Activated naive CD4-positive, alpha-beta T cell treated with anti-CD3 and anti-CD28 coated beads, Interleukin-2, amount 50 U/mL, for 72 hours (primary cell): ENCODE data around the gene DMRTA2. TPM values are rescaled to one million over a fixed set of nuclear protein-coding genes. Genes with fewer than 3 reads are reported as not detected.

Source experiments
- ATAC-seq, 2 donors: fragments of 150-1000 bp; cut with Tn5 transposase; 2 replicates each; pipeline ENCODE4 v1.10.0; 2021; ENCODE audit warnings: mild to moderate bottlenecking in 2 of 2, moderate library complexity in 2 of 2
- DNase-seq, 2 donors: peaks; one replicate each; pipeline ENCODE4 v3.0.0; 2021 to 2022; ENCODE audit warnings: low spot score in 2 of 2
- H3K27ac Mint-ChIP-seq, 2 donors: one replicate each; pipeline ENCODE4 v1.8.0; 2022; ENCODE audit warnings: mild to moderate bottlenecking in 2 of 2, mixed read lengths in 2 of 2
- H3K36me3 Mint-ChIP-seq, 2 donors: one replicate each; pipeline ENCODE4 v1.8.0; 2022; ENCODE audit warnings: mixed read lengths in 2 of 2
- H3K9me3 Mint-ChIP-seq, 2 donors: one replicate each; pipeline ENCODE4 v1.8.0; 2022; ENCODE audit warnings: mixed read lengths in 2 of 2
- total RNA-seq, 2 donors: library from RNA; stranded (reverse); gene quantifications; one replicate each; pipeline ENCODE4 v1.2.3, GENCODE V29; 2022

Gene DMRTA2
- total RNA-seq, result not detected

- ATAC-seq, result peak; percentile 9 to 17
- DNase-seq, result peak in 1 of 2 donors; percentile 30
- peaks cover 5 to 32% of the 10 kb centered on the region in 2 donors for H3K36me3 Mint-ChIP-seq
- H3K27ac Mint-ChIP-seq, result peak within 1 kb of the TSS in 1 of 2 donors; percentile 66
- H3K9me3 Mint-ChIP-seq, result no peaks in the 10 kb centered on the region
These were observed at the start of gene DMRTA2 for GRCh38 chr1:50422946-50423669. TSS of gene DMRTA2 (minus strand) at chr1:50423443. CDS start at chr1:50421536, 1,907 bp downstream.

DNA sequence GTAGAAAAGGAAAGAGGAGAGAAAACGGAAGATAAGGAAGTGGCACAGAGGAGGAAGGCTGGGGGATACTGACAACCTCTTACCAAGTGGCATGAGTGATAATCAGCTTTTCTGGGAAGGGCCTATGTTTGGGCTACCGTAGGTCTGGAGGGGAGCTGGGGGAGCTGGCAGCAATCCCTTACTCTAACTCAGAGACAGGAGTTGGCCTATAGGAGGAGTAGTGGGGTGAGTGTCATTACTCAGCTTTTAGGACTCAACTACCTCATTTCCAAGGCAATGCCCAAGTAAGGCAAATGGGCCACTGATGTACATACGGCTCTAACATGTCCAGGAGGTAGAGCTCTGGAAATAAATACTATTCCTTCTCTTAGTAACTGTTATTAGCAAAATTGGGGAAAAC, 48.7 kb upstream of the DMRTA2 start:
- no peaks in the 10 kb centered on the region for H3K9me3 Mint-ChIP-seq
- no peak overlapping the region for H3K27ac Mint-ChIP-seq
- DNase-seq (no peak), ATAC-seq (no peak)
- peaks cover 7 to 13% of the 10 kb centered on the region in 2 donors for H3K36me3 Mint-ChIP-seq

GRCh38 chr1:50462964-50463363, 39.7 kb upstream of the DMRTA2 start:
- no peaks in the 10 kb centered on the region for H3K36me3 Mint-ChIP-seq
- H3K27ac Mint-ChIP-seq, result no peak overlapping the region
- ATAC-seq (no peak), DNase-seq (no peak)
- H3K9me3 Mint-ChIP-seq, result no peaks in the 10 kb centered on the region

GRCh38 chr1:50458507-50458906, 35.3 kb upstream of the DMRTA2 start:
- ATAC-seq (no peak), DNase-seq (no peak)
- Mint-ChIP-seq H3K27ac (no peak overlapping the region), H3K9me3 (no peaks in the 10 kb centered on the region), H3K36me3 (peaks cover 0 to under 1% of the 10 kb centered on the region in 2 donors)

DNA sequence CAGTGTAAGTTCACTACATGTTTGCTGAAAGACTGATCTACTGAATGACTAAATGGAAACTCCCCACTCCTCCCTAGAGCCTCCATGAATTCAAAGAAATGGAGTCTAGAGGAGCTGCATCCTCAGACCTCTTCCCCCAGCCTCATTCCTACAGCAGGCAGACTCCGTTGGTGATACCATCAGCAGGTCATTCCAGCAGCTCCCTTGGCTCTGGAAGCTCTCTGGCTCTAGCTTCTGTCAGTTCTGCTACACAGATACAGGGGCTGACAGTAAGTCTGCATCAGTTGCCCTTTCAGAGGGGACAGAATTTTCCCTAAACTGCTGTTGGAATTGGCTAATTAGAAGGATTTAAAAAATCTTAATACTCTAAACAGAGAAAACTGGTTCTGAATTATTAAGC, 31.7 kb upstream of the DMRTA2 start:
- Mint-ChIP-seq H3K27ac (peak overlapping the region in 1 of 2 donors; percentile 67), H3K9me3 (no peaks in the 10 kb centered on the region), H3K36me3 (peaks cover 0 to 8% of the 10 kb centered on the region in 2 donors)
- DNase-seq (no peak), ATAC-seq (no peak)

DNA sequence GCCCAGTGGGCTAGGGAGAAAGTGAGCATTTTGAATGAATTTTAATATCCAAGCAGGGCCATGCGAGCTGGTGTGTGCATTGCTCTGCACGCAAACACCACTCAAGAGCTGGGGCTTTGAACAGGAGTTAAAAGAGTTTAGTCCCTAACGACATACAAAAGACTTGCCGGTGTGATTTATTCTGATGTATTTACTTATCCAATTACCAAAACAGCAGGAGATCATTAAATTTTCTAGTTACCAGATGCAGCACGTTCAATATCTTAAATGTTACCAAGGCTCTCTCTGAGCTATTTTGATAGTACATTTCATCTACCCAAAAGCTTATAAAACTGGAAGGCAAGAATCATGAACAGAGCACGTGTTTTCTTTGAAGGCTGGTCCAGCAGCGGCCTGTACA, 30.0 kb upstream of the DMRTA2 start:
- peaks cover 0 to 8% of the 10 kb centered on the region in 2 donors for H3K36me3 Mint-ChIP-seq
- no peak for DNase-seq
- no peak for ATAC-seq
- no peaks in the 10 kb centered on the region for H3K9me3 Mint-ChIP-seq
- no peak overlapping the region for H3K27ac Mint-ChIP-seq

GRCh38 chr1:50452700-50453099, 29.5 kb upstream of the DMRTA2 start:
- Mint-ChIP-seq H3K9me3 (no peaks in the 10 kb centered on the region), H3K36me3 (peaks cover 0 to 8% of the 10 kb centered on the region in 2 donors), H3K27ac (no peak overlapping the region)
- DNase-seq, result no peak
- ATAC-seq, result no peak

- DNase-seq, result no peak
- ATAC-seq, result peak; percentile 52 to 88
- no peaks in the 10 kb centered on the region for H3K9me3 Mint-ChIP-seq
- H3K27ac Mint-ChIP-seq, result peak overlapping the region in 1 of 2 donors; percentile 3
- H3K36me3 Mint-ChIP-seq, result peaks cover 0 to 8% of the 10 kb centered on the region in 2 donors
These were observed 27.8 kb upstream of the DMRTA2 start for GRCh38 chr1:50450861-50451653.

- Mint-ChIP-seq H3K9me3 (no peaks in the 10 kb centered on the region), H3K36me3 (peaks cover 0 to 2% of the 10 kb centered on the region in 2 donors), H3K27ac (no peak overlapping the region)
- DNase-seq (no peak), ATAC-seq (no peak)
These were observed 24.7 kb upstream of the DMRTA2 start for GRCh38 chr1:50447961-50448360.

GRCh38 chr1:50441183-50441582, 17.9 kb upstream of the DMRTA2 start:
- ATAC-seq, result no peak
- peaks cover 0 to 20% of the 10 kb centered on the region in 2 donors for H3K36me3 Mint-ChIP-seq
- DNase-seq, result no peak
- no peaks in the 10 kb centered on the region for H3K9me3 Mint-ChIP-seq
- no peak overlapping the region for H3K27ac Mint-ChIP-seq

GRCh38 chr1:50438945-50439344, 15.7 kb upstream of the DMRTA2 start:
- Mint-ChIP-seq H3K27ac (no peak overlapping the region), H3K36me3 (peaks cover 0 to 20% of the 10 kb centered on the region in 2 donors), H3K9me3 (no peaks in the 10 kb centered on the region)
- ATAC-seq (no peak), DNase-seq (no peak)

- no peaks in the 10 kb centered on the region for H3K9me3 Mint-ChIP-seq
- peaks cover 0 to 20% of the 10 kb centered on the region in 2 donors for H3K36me3 Mint-ChIP-seq
- ATAC-seq, result no peak
These were observed 13.2 kb upstream of the DMRTA2 start for GRCh38 chr1:50436489-50436888.

DNA sequence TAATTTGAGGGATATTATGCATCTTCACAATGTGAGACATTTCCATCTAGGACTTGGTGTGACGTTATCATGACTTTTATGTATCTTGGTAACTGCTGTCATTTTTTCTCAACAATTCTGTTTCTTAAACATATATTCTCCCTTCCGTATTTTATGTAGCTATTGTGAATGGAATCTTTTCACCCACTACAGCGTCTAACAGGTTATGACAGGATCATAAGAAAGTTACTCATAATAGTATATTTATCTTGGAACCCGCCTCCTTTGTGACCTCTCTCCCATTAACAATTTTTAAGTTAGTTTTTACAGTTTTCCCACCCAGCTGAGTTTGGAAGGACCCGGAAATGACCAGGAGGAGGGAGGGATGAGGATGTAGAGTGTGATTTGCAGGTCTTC, 6.8 kb upstream of the DMRTA2 start:
- ATAC-seq (no peak), DNase-seq (no peak)
- Mint-ChIP-seq H3K27ac (no peak overlapping the region), H3K9me3 (no peaks in the 10 kb centered on the region), H3K36me3 (peaks cover 0 to 13% of the 10 kb centered on the region in 2 donors)

More at GRCh38 chr1:50436489-50436888, 13.2 kb upstream of the DMRTA2 start:
- DNase-seq, result no peak
- no peak overlapping the region for H3K27ac Mint-ChIP-seq

DNA sequence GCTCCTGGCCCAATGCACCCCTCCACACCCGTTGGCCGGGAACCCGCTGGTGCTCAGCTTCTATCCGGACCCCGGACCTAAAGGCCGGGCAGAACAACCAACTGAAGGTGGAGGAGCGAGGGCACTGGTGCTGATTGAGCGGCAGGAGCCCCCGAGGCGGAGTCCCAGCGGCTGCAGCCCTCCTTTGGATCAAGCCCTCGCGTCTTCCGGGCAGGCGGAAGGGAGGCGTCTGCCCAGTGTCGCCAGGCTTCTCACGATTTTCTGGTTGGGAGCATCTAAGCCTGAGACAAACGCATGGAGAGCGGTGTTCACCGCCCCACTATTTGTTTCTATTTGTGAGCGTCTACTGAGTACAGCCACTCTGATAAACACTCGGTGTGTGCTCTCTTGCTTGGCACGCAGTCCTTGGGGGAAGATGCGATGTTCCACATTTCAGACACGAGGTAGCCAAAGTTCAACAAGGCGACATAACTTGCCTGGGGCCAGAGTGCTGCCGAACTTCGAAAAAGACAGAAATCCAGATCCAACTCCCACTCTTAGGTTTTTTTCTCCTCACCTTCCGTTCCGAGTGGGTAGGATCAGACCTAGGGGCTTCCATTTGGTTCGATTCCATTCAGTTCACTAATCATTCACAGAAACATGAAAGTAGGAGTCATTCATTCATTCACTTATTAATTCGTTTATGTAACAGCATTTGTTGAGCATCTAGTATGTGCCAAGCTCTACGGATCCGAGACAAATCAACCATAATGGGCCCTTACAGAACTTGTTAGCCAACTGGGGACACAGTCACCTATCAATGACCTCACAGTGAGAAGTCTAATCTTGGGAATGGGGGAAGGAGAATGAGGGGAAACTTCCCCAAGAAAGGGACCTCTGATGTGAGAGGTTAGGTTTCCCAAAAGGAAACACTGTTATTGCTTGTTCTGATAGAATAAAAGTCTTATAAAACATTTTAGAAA, 4.9 kb upstream of the DMRTA2 start:
- DNase-seq, result peak in 1 of 2 donors; percentile 32
- peaks cover 5 to 24% of the 10 kb centered on the region in 2 donors for H3K36me3 Mint-ChIP-seq
- peak overlapping the region in 1 of 2 donors; percentile 86 for H3K27ac Mint-ChIP-seq
- H3K9me3 Mint-ChIP-seq, result no peaks in the 10 kb centered on the region
- no peak for ATAC-seq

DNA sequence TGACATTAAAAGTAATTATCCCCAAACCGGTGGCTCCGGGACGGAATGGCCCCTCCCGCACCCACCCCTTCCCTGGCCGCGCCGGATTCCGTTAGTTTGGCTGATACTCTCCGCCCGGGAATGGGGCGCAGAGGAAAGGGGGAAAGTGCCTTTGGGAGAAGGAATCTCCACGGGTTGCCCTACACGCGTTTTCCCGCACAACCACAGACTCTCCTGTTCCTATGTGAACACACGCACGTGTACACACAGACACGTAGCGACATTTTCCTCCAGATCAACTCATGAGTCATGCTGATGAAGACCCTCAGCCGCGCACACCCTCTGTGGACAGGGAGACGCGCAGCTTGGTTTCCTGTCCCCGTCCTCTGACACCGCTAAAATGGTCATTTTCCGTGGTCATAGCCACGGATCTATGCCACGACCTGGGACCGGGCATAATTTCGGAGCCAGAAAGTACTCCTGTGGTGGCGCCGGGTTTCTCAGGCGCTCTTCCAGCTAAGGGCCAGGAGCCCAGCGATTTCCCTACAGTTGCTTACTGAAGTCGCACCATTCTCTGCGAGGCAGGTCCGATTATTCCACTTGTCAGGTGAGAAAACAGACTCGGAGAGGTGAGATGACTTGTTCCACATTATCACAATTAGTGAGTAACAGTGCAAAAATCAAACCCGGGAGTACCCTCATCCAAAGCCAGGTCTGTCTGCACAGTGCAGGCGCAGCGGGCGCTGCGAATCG, 4.0 kb upstream of the DMRTA2 start:
- DNase-seq (no peak), ATAC-seq (no peak)
- no peaks in the 10 kb centered on the region for H3K9me3 Mint-ChIP-seq
- H3K36me3 Mint-ChIP-seq, result peaks cover 5 to 24% of the 10 kb centered on the region in 2 donors
- peak overlapping the region in 1 of 2 donors; percentile 22 for H3K27ac Mint-ChIP-seq

DNA sequence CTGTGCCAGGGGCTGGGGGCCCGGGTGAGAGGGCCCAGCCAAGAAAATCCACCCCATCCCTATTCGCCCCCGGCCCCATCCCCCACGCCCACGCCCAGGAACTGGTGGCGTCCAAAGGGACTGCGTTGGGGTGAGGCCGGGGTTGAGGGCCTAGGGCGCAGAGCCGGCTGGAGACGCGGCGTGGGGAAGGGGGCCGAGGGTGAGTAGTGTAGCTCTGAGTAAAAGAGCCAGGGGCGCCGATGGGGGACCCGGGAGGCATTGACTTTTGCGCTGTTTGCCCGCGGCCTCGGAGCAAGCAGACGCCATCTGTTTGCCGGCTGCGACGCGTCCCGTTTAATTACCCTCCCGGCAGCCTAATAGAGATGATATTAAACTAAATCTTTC, 3.5 kb upstream of the DMRTA2 start:
- no peak for ATAC-seq
- peak overlapping the region in 1 of 2 donors; percentile 55 for H3K27ac Mint-ChIP-seq
- no peak for DNase-seq
- peaks cover 5 to 30% of the 10 kb centered on the region in 2 donors for H3K36me3 Mint-ChIP-seq
- no peaks in the 10 kb centered on the region for H3K9me3 Mint-ChIP-seq
